HAP-1 (cell line): ENCODE measurements around the gene FUCA1.

Source experiments
- DNase-seq, 2 experiments: peaks; one replicate each; pipeline ENCODE4 v3.0.0-alpha.2; 2016 to 2020; ENCODE audit warnings: low spot score in 2 of 2
- H3K27me3 ChIP-seq: fragments of 250-450 bp; sonication (Bioruptor Pico); 2 replicates; pipeline ENCODE4 v1.5.1; 2020; ENCODE audit warnings: low read depth, mild to moderate bottlenecking, moderate library complexity
- H3K36me3 ChIP-seq: fragments of 250-450 bp; sonication (Bioruptor Pico); replicated peaks from 2 replicates; pipeline ENCODE4 v1.5.1; 2020; ENCODE audit warnings: mild to moderate bottlenecking
- H3K4me1 ChIP-seq: fragments of 250-450 bp; sonication (Bioruptor Pico); 2 replicates; pipeline ENCODE4 v1.5.1; 2020; ENCODE audit warnings: mild to moderate bottlenecking
- H3K4me3 ChIP-seq: fragments of 250-450 bp; sonication (Bioruptor Pico); 2 replicates; pipeline ENCODE4 v1.5.1; 2020; ENCODE audit warnings: mild to moderate bottlenecking, moderate library complexity
- H3K9me3 ChIP-seq: fragments of 250-450 bp; sonication (Bioruptor Pico); 2 replicates; pipeline ENCODE4 v1.5.1; 2020; ENCODE audit warnings: mild to moderate bottlenecking, moderate library complexity
- in situ Hi-C: fragments of 300-500 bp; cut with MboI; formaldehyde crosslinking; loops from 3 replicates; pipeline ENCODE4 v1.14.3; 2020; ENCODE audit warnings: low sequenced_read_pairs, inconsistent platforms, mixed read lengths

FUCA1 gene

DNA sequence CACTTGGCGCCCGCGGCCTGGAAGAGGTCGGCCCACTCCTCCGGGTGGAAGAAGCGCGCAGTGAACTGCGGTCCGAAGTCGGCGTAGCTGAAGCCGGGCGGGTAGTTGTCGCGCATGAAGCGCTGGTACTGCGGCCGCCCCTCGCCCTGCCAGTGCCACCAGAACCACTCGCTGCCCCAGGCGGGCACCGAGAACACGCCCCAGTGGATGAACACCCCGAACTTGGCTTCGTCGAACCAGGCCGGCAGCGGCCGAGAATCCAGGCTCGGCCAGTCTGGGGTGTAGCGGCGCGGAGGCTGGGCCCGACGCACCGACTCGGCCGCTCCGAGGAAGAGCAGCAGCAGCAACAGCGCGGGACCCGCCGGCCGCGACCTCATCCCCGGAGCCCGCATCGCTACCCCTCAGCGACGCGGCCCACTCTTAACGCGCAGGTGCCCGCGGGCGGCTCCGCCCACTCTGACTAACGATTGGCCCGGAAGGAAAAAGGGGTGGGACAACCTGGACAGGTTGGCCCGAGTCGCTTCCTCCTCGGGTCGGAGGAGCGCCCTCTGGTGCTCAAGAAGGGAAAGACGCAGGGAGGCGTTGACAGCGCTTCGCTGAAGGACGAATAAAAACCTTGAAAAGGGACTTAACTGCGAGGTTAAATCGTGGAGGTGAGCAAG lies at the start of gene FUCA1:
Gene FUCA1, minus strand, starts transcription at position 396 of the 662 bp plus-strand sequence. Its CDS starts 4 bp downstream, at position 392.
- Histone ChIP-seq H3K36me3 (no peaks in the 10 kb centered on the region; the same call in 1 of the 2 replicates), H3K4me1 (peaks cover 17% of the 10 kb centered on the region), H3K4me3 (peak within 1 kb of the TSS; percentile 85), H3K9me3 (no peaks in the 10 kb centered on the region), H3K27me3 (no peaks in the 10 kb centered on the region)
- DNase-seq, result peak; percentile 94 to 97
- in situ Hi-C loops, result no loop called here

DNA sequence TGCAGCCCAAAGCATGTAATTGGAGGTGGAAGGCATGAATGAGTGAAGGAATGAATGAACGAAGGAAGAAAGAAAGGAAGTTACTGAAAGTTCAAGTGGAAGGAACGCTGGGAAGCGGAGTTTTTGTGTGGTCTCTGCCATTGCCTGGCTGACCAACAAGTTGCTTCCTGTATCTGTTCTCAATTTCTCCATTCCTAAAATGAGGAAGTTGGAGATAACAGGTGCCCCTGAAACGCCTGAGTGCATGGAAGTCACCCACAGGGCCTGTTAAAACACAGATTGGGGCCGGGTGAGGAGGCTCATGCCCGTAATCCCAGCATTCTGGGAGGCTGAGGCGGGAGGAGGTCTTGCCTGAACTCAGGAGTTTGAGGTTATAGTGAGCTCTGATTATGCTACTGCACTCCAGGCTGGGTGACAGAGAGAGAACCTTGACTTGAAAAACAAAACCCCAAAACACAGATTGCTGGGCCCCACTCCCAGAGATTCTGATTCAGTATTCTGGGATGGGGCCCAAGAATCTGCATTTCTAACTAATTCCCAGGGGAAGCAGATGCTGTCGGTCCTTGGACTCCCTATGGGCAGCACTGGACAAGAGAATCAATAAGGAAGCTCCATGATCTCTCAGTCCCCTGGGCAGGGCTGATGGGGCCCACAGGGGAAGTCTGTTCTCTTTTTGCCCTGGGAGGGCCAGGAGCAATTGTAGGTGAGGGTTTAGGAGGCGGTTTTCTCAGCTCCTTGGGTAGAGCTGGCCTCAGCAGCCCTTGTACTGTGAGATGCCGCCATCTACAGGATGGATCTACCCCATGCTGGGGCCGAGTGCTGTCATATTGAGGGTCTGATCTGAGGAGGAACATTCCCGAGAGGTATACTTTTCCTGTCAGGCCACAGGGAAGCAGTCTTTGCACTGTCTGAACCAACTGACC lies 48.4 kb upstream of the FUCA1 start:
- H3K4me3 ChIP-seq, result no peak overlapping the region

DNA sequence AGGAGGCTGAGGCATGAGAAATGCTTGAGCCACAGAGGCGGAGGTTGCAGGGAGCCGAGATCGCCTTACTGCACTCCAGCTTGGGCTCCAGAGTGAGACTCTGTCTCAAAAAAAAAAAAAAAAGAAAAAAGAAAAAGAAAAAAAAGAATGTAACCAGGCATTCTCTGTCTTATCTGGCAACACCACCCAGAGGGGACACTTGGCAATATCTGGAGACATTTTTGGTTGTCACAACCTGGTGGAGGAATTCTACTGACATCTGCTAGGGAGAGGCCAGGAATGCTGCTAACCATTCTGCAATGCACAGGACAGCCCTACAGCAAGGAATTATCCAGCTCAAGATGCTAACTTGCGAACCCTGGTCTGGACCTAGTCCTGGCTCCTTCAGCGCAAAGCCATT lies 47.4 kb upstream of the FUCA1 start:
- DNase-seq, result no peak
- Histone ChIP-seq H3K9me3 (no peaks in the 10 kb centered on the region), H3K4me3 (no peak overlapping the region), H3K27me3 (no peaks in the 10 kb centered on the region), H3K36me3 (no peaks in the 10 kb centered on the region), H3K4me1 (no peaks in the 10 kb centered on the region)
- in situ Hi-C loops, result no loop called here

More for the DNA sequence above, 48.4 kb upstream of the FUCA1 start:
- H3K36me3 ChIP-seq, result no peaks in the 10 kb centered on the region
- DNase-seq, result peak; percentile 65 to 86
- in situ Hi-C loops, result no loop called here
- H3K9me3 ChIP-seq, result no peaks in the 10 kb centered on the region
- H3K27me3 ChIP-seq, result no peaks in the 10 kb centered on the region
- no peaks in the 10 kb centered on the region for H3K4me1 ChIP-seq

DNA sequence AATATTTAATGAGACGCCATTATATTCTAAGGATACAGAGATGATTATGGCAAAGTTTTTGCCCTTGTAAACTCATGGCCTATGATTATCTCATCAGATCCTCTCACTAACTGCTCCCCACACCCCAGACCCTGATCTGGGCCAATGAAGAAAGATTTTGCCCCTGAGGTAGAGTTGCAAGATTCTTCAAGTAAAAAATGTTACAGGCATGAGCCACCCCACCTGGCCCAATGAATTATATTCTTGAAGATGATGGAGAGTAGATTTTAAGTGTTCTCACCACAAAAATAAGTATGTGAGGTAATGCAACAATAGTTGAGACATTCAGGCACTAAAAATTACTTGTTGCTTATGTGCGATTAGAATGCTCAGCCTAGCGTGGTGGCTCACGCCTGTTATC lies 46.8 kb upstream of the FUCA1 start:
- Histone ChIP-seq H3K36me3 (no peaks in the 10 kb centered on the region), H3K4me1 (no peaks in the 10 kb centered on the region), H3K4me3 (no peak overlapping the region), H3K9me3 (no peaks in the 10 kb centered on the region), H3K27me3 (no peaks in the 10 kb centered on the region)
- in situ Hi-C loops, result no loop called here
- no peak for DNase-seq

DNA sequence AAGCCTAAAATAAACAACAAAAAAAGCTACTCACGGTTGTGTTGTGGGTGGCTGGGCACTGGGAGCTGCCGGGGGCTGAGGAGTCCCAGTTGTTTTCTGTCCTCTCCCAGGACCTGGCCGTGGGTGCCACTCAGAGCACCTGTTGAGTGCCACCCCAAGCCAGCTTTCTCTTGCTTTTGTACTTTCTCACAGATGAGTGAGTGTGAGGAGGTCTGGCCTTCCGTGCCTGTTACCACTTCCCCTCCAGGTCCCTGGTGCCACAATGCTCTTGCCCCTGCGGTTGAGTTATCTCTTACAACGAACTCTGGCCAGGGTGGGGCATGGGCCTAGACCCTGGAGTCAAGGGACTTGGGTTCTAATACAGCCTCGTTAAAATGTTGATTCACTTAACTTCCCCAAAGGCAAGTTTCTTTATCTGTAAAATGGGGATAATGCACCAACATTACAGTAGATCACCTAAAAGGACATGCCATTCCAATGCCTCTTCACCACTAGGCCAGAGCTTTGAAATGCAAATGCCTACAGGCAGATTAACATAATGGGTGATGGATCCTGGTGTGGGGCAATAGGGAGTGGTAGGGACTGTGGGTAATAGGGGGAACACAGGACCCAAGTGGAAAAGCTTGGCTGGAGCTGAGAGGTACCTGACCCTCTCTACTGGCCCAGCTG lies 45.3 kb upstream of the FUCA1 start, which contains the start of gene CNR2:
Gene CNR2, minus strand, starts transcription at position 151 of the 669 bp plus-strand sequence. CDS start 37,745 bp downstream, outside the sequence.
- H3K4me3 ChIP-seq, result no peak within 1 kb of the TSS
- no peaks in the 10 kb centered on the region for H3K36me3 ChIP-seq
- in situ Hi-C loops, result no loop called here
- no peaks in the 10 kb centered on the region for H3K4me1 ChIP-seq
- no peak for DNase-seq
- no peaks in the 10 kb centered on the region for H3K9me3 ChIP-seq
- no peaks in the 10 kb centered on the region for H3K27me3 ChIP-seq

DNA sequence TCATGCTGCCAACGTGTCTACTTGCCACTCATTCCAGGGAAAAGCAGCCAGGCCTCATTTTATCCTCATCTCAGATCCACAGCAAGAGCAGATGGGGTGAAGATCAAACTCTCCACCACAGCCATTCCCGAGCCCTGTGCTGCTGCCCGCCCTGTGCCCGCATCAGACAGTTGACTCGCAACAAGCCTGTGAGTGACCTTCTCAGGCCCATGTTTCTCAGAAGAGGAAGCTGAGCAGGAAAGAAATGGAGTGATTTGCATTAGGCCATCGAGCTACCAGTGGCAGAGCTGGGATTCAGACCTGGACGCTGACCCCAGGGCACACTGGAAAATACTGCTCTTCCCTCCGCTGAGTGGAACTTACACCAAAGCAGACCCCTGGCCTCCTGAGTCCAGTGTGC lies 43.8 kb upstream of the FUCA1 start:
- Histone ChIP-seq H3K4me1 (no peaks in the 10 kb centered on the region), H3K27me3 (no peaks in the 10 kb centered on the region), H3K9me3 (no peaks in the 10 kb centered on the region), H3K36me3 (no peaks in the 10 kb centered on the region), H3K4me3 (no peak overlapping the region)
- in situ Hi-C loops, result no loop called here
- no peak for DNase-seq

DNA sequence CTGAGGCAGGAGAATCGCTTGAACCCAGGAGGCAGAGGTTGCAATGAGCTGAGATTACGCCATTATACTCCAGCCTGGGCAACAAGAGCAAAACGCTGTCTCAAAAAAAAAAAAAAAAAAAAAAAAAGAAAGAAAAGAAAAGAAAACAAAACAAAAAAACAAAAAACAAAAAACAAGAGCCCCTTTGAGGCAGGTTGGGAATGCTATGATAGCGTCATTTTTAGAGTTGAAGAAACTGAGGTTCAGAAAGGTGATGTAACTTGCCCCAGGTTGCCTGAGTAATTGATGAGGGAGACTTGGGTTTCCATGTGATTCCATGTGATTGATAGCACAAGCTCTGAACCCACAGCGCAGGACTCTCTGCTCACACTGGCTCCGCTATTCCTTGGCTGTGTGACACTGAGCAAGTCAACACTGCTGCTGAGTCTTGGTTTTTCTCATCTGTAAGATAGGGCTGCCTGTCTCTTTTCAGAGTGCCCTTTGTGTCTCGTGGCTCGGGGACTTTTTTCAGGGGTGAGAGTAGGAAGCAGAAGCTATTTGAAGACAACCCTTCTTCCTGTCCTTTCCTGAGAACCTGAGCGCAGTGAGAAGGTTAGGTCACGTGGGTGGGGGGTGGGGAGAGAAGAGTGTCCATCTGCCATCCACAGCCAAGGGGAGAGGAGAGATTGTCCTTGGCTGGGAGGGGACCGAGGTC lies 42.6 kb upstream of the FUCA1 start:
- no peak for DNase-seq
- in situ Hi-C loops, result no loop called here
- no peaks in the 10 kb centered on the region for H3K9me3 ChIP-seq
- H3K4me3 ChIP-seq, result no peak overlapping the region
- H3K36me3 ChIP-seq, result no peaks in the 10 kb centered on the region
- H3K27me3 ChIP-seq, result no peaks in the 10 kb centered on the region
- no peaks in the 10 kb centered on the region for H3K4me1 ChIP-seq

DNA sequence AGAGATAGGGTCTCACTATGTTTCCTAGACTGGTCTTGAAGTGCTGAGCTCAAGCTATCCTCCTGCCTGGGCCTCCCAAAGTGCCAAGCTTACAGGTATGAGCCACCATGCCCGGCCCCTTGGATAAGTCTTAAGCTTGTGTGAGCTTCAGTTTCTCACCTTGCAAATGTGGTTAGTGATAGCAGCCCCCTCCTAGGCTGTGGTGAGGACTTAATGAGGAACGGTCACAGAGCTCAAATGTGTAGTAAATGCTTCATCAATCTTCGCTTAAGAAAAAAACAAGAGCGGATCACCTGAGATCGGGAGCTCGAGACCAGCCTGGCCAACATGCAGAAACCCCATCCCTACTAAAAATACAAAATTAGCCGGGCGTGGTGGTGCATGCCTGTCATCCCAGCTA lies 42.1 kb upstream of the FUCA1 start:
- Histone ChIP-seq H3K27me3 (no peaks in the 10 kb centered on the region), H3K36me3 (no peaks in the 10 kb centered on the region), H3K4me1 (no peaks in the 10 kb centered on the region), H3K9me3 (no peaks in the 10 kb centered on the region), H3K4me3 (no peak overlapping the region)
- in situ Hi-C loops, result no loop called here
- DNase-seq, result no peak

DNA sequence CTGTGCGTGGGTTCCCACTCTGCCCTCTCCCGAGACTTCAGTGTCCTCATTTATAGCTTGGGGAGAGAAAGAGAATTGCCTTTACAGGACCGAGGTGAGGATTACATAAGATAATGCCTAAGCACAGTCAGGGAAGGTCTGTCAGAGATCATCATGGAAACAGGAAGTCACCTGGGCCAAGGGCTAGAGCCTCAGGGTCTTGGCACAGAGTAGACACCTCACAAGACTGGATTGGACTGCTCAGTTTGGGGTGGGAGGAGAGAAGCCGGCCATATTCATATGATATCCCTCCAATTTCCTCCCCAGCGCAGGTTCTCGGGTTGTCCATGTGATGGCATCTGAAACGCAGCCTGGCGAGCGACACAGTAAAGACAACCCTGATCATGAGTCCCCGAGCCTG lies 41.3 kb upstream of the FUCA1 start:
- in situ Hi-C loops, result no loop called here
- no peak for DNase-seq
- H3K4me3 ChIP-seq, result no peak overlapping the region
- H3K27me3 ChIP-seq, result no peaks in the 10 kb centered on the region
- H3K36me3 ChIP-seq, result no peaks in the 10 kb centered on the region
- no peaks in the 10 kb centered on the region for H3K9me3 ChIP-seq
- H3K4me1 ChIP-seq, result no peaks in the 10 kb centered on the region

DNA sequence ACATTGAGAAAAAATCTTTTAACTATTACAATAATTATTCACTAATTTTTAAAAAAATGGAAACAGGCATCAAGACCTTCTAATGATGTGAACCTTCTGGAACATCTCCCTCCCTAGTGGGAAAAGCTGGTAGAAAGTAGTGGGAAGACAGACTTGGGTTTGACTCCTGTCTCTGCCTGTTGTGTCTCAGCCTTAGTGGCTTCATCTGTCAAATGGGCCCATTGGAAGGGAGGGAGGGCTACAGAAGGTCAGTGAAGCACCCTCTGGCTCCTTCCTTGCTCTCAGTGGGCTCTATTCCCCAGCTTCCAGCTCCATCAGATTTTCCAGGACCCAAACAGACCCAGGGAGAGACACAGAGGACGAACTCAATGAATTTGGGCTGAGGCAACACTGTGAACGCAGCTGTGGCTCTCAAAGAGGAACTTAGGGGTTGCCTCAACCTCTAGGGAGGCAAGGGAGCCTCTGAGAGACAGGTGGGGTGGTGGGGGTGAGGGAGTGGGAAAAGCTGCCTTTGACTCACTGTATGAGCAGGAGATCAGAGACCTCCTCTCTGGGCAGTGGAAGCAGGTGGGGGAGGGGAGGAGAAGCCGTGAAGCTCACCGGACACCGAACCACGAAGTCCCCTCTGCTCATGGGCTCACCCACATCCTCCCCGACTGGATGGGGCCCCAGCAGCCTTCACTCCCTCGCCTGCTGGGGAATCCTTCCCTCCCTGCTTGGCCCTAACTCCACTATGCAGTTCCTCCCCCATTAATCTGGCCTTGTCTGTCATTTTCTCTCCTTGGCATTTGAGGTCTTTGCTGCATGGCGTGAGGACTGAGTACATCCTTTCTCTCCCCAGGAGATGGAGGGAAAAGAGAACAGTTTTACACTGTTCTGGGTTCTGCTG lies 40.6 kb upstream of the FUCA1 start:
- H3K4me3 ChIP-seq, result no peak overlapping the region
- in situ Hi-C loops, result no loop called here

DNA sequence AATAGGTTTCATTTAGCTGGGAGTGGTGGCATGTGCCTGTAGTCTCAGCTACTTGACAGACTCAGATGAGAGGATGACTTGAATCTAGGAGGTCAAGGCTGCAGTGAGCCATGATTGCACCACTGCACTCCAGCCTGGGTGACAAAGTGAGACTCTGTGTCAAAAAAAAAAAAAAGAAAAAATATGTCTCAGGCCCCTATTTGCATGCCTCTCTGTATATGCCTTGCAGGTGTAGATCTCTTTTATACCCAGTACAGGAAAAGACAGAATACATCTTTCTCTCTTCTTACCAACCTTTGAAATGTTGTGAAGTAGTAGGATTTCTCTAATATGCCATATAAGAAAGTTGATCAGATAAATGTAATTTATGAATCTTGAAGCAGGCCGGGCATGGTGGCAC lies 38.6 kb upstream of the FUCA1 start:
- Histone ChIP-seq H3K4me1 (no peaks in the 10 kb centered on the region), H3K27me3 (no peaks in the 10 kb centered on the region), H3K4me3 (no peak overlapping the region), H3K36me3 (no peaks in the 10 kb centered on the region), H3K9me3 (no peaks in the 10 kb centered on the region)
- in situ Hi-C loops, result no loop called here
- DNase-seq, result no peak

More for the DNA sequence above, 40.6 kb upstream of the FUCA1 start:
- no peaks in the 10 kb centered on the region for H3K36me3 ChIP-seq
- no peaks in the 10 kb centered on the region for H3K4me1 ChIP-seq
- no peaks in the 10 kb centered on the region for H3K9me3 ChIP-seq
- H3K27me3 ChIP-seq, result no peaks in the 10 kb centered on the region
- no peak for DNase-seq

DNA sequence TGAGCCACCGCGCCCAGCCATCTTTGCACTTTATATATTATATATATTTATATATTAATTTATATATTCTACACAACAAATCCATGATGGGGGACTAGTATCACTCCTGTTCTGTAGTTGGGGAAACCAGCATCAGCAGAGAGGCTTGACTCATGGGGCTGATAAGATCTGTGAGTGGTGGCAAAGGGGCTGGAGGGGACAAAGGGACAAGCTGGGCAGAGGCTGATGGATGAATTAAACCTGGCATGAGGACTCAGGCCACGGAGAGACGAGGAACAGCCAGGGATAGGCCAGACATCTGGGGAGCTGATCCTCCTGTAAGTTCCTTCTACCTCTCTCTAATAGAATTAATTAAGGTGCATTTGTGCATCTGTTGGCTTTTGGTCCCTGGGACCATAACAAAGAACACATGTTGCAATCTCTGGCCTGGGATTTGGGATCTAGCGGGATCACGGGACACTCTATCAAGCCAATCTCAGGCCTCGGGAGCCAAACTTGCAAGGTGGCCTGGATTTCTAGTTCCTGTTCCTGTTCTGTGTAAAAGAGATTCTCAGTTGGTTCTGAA lies 37.5 kb upstream of the FUCA1 start:
- H3K9me3 ChIP-seq, result no peaks in the 10 kb centered on the region
- no peaks in the 10 kb centered on the region for H3K4me1 ChIP-seq
- no peak for DNase-seq
- H3K27me3 ChIP-seq, result no peaks in the 10 kb centered on the region
- no peak overlapping the region for H3K4me3 ChIP-seq
- no peaks in the 10 kb centered on the region for H3K36me3 ChIP-seq
- in situ Hi-C loops, result no loop called here
